Subcutaneous abdominal adipose tissue (tissue), 5 donors: ENCODE data around the gene MAN1A1.
A peak's percentile ranks its signal among the peaks of the same experiment; 100 is the strongest.

ENCODE experiments used
- H3K27ac ChIP-seq: one replicate; pipeline ENCODE4 v1.7.0; 2013; ENCODE audit warnings: low read depth, mild to moderate bottlenecking, inconsistent platforms, low read length, moderate library complexity
- H3K27me3 ChIP-seq, 5 donors: one replicate each; pipeline ENCODE4 v1.7.0; 2013; ENCODE audit warnings: low read length in 5 of 5, inconsistent platforms in 1 of 5; ENCODE audit not compliant: control insufficient read depth in 5 of 5, insufficient read depth in 4 of 5
- H3K36me3 ChIP-seq, 5 donors: one replicate each; pipeline ENCODE4 v1.7.0; 2013; ENCODE audit warnings: low read length in 5 of 5; ENCODE audit not compliant: control insufficient read depth in 5 of 5, insufficient read depth in 5 of 5
- H3K4me1 ChIP-seq, 5 donors: one replicate each; pipeline ENCODE4 v1.7.0; 2013; ENCODE audit warnings: low read length in 5 of 5, mild to moderate bottlenecking in 3 of 5, moderate library complexity in 1 of 5; ENCODE audit not compliant: control insufficient read depth in 5 of 5, insufficient read depth in 5 of 5
- H3K4me3 ChIP-seq, 5 donors: one replicate each; pipeline ENCODE4 v1.7.0; 2013; ENCODE audit warnings: low read length in 5 of 5, low read depth in 1 of 5
- H3K9ac ChIP-seq, 5 donors: one replicate each; pipeline ENCODE4 v1.7.0; 2013; ENCODE audit warnings: low read length in 5 of 5, mild to moderate bottlenecking in 4 of 5, moderate library complexity in 3 of 5
- H3K9me3 ChIP-seq, 5 donors: one replicate each; pipeline ENCODE4 v1.7.0; 2013; ENCODE audit warnings: low read length in 5 of 5; ENCODE audit not compliant: control insufficient read depth in 5 of 5
- donor health status: healthy.
- donor health status: healthy.
- donor health status: healthy.
- donor health status: healthy.
- donor health status: healthy.

The MAN1A1 gene

DNA sequence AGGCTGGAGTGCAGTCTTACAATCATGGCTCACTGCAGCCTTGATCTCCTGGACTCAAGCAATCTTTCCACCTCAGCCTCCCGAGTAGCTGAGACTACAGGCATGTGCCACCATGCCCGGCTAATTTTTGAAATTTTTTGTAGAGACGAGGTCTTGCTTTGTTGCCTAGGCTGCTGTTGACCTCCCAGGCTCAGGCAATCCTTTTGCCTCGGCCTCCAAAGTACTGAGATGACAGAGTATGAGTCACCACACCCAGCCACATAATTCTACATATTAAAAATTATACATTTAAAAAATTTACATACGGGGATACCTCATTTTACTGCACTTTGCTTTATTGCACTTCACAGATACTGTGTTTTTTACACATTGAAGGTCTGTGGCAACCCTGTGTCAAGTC, 115.1 kb downstream of the MAN1A1 start:
- H3K9ac ChIP-seq, result no peak overlapping the region
- no peak overlapping the region for H3K4me3 ChIP-seq
- H3K4me1 ChIP-seq, result no peaks in the 10 kb centered on the region
- H3K27ac ChIP-seq, result no peak overlapping the region
- peaks cover 0 to 3% (median 0%) of the 10 kb centered on the region in 5 donors for H3K9me3 ChIP-seq
- no peaks in the 10 kb centered on the region for H3K27me3 ChIP-seq
- H3K36me3 ChIP-seq, result peaks cover 6 to 23% (median 22%) of the 10 kb centered on the region in 5 donors

DNA sequence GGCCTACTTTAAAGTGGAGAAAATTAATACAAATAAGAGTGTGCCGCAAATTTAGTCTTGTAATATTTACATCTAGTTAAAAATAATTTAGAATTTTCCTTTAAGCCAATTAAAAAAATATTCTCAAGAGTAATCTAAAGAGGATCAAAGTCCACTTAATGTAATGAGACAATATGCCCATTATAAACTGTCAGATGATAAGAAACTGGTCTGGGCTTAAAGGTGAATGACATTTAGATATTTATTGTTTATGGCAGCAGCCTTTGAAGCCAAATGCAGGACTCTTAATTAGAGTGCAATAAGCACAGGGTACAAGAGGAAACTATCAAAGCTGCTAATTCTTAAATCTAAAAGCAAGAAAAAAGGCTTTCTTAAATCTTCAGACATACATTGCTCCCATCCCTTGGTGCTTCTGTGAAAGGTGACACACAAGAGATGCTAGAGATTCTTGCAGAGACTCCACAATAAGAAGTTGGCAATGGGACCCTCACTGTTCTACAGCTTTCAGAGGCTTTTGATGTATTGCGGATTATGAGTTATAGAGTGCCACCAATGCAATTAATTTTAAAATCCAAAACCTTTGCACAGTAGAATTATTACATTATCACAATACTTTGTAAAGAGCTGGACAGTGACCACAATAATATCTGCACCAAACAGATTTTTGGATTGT, 116.1 kb downstream of the MAN1A1 start:
- Histone ChIP-seq H3K27me3 (no peaks in the 10 kb centered on the region), H3K9ac (no peak overlapping the region), H3K36me3 (peaks cover 6 to 23% (median 22%) of the 10 kb centered on the region in 5 donors), H3K27ac (no peak overlapping the region), H3K4me3 (no peak overlapping the region), H3K4me1 (no peaks in the 10 kb centered on the region), H3K9me3 (peaks cover 0 to 3% (median 0%) of the 10 kb centered on the region in 5 donors)

DNA sequence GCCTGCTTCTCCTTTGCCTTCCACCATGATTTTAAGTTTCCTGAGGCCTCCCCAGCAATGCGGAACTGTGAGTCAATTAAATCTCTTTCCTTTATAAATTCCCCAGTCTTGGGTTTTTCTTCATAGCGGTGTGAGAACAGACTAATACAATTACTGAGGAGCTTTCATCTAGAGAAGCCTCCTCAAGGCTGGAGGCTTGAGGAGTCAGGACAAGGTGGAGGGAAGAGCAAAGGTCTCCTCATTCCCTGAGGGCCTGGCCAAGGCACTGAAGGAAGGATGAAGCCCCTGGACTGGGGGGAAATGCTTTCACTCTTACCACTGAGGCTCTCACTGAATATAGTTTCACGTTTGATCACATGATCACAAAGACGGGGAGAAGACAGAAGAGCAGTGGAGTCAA, 118.2 kb downstream of the MAN1A1 start:
- no peak overlapping the region for H3K27ac ChIP-seq
- no peak overlapping the region for H3K4me3 ChIP-seq
- H3K4me1 ChIP-seq, result no peaks in the 10 kb centered on the region
- no peaks in the 10 kb centered on the region for H3K27me3 ChIP-seq
- H3K36me3 ChIP-seq, result peaks cover 9 to 25% (median 22%) of the 10 kb centered on the region in 5 donors
- no peak overlapping the region for H3K9ac ChIP-seq
- H3K9me3 ChIP-seq, result peaks cover 0 to 3% (median 0%) of the 10 kb centered on the region in 5 donors

DNA sequence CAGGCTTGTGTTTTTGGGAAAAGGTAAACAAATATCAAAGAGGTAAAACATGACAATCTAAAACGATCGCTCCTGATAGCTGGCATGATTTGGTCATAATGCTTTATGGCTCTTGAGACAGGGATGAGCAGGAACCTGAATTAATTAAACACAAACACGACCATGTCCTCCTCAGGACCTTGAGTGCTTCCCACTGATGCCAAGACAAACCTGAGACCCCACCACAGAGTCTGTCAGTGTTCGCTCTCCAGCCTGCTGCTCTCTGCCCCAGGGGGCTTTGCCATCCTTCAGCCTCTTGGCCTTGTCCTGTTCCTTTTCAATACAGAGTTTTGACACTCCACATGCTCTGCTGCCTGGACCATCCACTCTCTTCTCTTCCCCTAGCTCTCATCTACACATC, 119.4 kb downstream of the MAN1A1 start:
- Histone ChIP-seq H3K36me3 (peaks cover 9 to 18% (median 15%) of the 10 kb centered on the region in 5 donors), H3K4me1 (no peaks in the 10 kb centered on the region), H3K27me3 (no peaks in the 10 kb centered on the region), H3K4me3 (no peak overlapping the region), H3K27ac (no peak overlapping the region), H3K9me3 (no peaks in the 10 kb centered on the region), H3K9ac (no peak overlapping the region)

DNA sequence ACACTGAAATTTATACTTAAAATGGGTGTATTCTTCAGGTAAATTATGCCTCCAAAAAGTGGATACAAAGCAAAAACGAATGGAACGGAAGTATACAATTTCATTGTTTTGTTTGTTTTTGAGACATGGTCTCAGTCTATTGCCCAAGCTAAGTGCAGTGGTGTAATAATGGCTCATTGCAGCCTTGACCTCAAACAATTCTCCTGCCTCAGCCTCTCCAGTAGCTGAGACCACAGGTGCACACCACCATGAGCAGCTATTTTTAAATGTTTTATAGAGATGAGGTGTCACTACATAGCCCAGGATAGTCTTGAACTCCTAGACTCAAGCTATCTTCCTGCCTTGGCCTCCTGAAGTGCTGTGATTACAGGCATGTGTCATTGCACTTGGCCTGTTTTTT, 122.2 kb downstream of the MAN1A1 start:
- H3K27ac ChIP-seq, result no peak overlapping the region
- H3K4me1 ChIP-seq, result peaks cover 0 to 5% (median 0%) of the 10 kb centered on the region in 5 donors
- no peak overlapping the region for H3K4me3 ChIP-seq
- no peaks in the 10 kb centered on the region for H3K9me3 ChIP-seq
- H3K9ac ChIP-seq, result no peak overlapping the region
- H3K27me3 ChIP-seq, result no peaks in the 10 kb centered on the region
- peaks cover 3 to 12% (median 10%) of the 10 kb centered on the region in 5 donors for H3K36me3 ChIP-seq

DNA sequence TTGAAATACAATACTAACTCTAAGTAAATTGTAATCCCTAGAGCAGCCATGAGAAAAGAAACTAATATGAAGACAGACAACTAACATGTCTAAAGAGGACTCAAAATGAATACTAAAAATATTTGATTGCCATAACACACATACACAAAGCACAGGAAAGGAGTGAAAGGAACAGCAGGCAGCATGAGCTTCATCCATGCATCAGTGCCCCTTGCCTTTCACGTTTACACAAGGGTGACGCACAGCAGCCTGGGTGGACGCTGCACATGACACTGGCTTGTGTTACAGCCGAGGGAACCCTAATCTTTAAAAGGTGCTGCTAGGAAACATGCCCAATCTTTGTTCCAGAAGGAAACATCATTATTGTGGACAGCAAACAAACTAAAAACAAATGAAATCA, 123.5 kb downstream of the MAN1A1 start:
- Histone ChIP-seq H3K4me3 (no peak overlapping the region), H3K9me3 (no peaks in the 10 kb centered on the region), H3K36me3 (peaks cover 3 to 11% (median 9%) of the 10 kb centered on the region in 5 donors), H3K9ac (no peak overlapping the region), H3K4me1 (peaks cover 0 to 5% (median 0%) of the 10 kb centered on the region in 5 donors), H3K27ac (no peak overlapping the region), H3K27me3 (no peaks in the 10 kb centered on the region)

DNA sequence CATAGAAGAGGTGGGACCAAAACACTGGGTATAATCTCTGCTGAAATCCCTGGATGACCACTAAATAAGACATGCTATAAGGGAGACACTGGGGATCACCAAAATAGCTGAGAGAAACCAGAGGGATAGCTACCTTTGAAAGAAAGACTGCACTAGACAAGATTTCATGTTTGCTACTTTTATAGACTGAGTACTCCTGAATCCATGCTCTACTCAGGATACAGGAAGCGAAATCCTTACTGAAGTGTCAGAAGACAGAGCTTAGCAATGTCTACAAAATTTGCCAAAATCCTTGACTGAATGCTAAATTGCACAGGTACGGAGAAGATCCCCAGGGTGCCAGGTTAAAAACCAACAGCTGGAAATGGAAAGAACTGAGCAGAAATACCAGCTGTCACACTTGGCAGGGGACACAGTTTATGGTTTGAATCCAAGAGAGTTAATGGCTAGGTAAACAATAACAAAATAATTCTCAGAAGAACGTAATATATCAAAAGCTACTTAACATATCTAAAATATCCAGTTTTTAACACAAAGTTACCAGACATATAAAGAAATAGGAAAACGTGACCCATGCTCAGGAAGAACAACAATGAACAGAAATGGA, 125.4 kb downstream of the MAN1A1 start:
- Histone ChIP-seq H3K36me3 (peaks cover 0 to 5% (median 0%) of the 10 kb centered on the region in 5 donors), H3K27ac (no peak overlapping the region), H3K4me1 (peaks cover 0 to 7% (median 0%) of the 10 kb centered on the region in 5 donors)

DNA sequence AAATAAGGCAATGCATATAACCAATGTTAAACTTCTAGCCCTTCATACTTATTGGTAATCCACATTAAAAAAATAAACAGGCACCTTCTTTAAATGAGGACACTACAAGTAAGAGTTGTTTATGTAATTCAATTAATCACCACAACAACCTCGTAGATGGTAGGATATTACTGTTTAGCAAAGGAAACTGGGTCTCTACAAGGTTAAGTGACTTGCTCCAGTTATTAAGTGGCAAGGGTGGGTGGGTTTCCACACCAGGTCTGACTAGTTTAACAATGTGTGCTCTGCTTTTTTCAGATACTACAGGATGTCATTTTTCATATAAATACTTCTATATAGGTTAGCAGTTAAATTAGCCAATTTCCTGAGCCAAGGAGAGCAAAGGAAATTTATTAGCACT, 129.1 kb downstream of the MAN1A1 start:
- H3K9me3 ChIP-seq, result no peaks in the 10 kb centered on the region
- H3K27ac ChIP-seq, result no peak overlapping the region
- no peaks in the 10 kb centered on the region for H3K27me3 ChIP-seq
- no peak overlapping the region for H3K4me3 ChIP-seq
- H3K9ac ChIP-seq, result no peak overlapping the region
- peaks cover 5 to 24% (median 9%) of the 10 kb centered on the region in 5 donors for H3K4me1 ChIP-seq
- no peaks in the 10 kb centered on the region for H3K36me3 ChIP-seq

More for the DNA sequence above, 125.4 kb downstream of the MAN1A1 start:
- H3K27me3 ChIP-seq, result no peaks in the 10 kb centered on the region
- H3K9ac ChIP-seq, result no peak overlapping the region
- no peaks in the 10 kb centered on the region for H3K9me3 ChIP-seq
- no peak overlapping the region for H3K4me3 ChIP-seq

DNA sequence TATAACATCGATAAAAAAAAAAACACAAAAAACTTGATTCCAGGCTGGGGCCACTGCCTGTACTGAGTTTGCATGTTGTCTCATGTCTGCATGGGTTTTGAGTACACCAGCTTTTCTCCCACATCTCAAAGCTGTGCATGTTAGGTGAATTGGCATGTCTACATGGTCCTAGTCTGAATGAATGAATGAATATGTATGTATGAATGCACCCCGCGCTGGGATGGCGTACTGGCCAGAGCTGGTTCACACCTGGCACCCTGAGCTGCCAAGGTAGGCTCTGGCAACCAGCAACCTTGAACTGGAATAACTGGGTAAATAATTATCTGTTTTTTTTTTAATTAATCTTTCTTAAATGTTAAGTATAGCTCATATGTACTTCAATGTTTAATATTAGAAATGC, 131.0 kb downstream of the MAN1A1 start:
- no peak overlapping the region for H3K9ac ChIP-seq
- H3K27ac ChIP-seq, result no peak overlapping the region
- no peaks in the 10 kb centered on the region for H3K9me3 ChIP-seq
- H3K4me3 ChIP-seq, result no peak overlapping the region
- no peaks in the 10 kb centered on the region for H3K36me3 ChIP-seq
- H3K4me1 ChIP-seq, result peaks cover 5 to 33% (median 16%) of the 10 kb centered on the region in 5 donors
- H3K27me3 ChIP-seq, result no peaks in the 10 kb centered on the region

DNA sequence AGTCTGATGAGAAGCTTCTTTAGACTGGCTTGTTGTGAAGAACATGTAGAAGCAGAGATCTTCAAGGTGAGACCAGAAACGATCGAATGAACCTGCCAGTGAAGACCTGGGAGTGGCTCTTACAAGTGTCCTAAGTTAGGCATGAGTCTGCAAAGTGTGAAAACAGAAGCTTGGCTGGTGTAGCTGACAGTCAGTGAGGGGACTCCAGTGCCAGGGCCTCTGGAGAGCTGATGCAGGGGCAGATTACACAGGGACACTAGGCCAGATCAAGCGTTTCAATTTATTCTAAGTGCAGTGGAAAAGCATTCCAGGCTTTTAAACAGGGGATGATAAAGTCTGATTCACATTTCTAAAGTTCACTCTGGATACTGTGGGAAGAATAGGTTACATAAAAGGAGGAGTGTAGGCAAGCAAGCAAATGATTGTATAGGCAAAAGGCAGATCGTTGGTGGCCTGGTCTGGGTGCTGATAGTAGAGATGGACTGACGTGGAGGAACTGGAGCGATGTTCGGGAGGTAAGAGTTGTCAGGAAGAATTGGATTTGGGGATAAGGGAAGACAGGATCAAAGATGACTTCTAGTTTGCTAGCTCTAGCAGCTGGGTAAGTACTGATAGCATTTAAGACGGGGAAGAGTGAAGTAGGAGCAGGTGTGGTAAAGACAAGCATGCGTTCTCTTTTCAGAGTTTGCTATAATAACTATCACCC, 133.5 kb downstream of the MAN1A1 start:
- Histone ChIP-seq H3K4me1 (peaks cover 5 to 33% (median 16%) of the 10 kb centered on the region in 5 donors), H3K9ac (no peak overlapping the region), H3K4me3 (no peak overlapping the region), H3K27me3 (no peaks in the 10 kb centered on the region), H3K27ac (peak overlapping the region; percentile 77), H3K36me3 (no peaks in the 10 kb centered on the region), H3K9me3 (no peaks in the 10 kb centered on the region)
